Suprapubic skin (tissue), 3 donors: ENCODE data around the gene PRKAG2.

Experiments used
- POLR2A ChIP-seq, 2 donors: fragments of 450-650 bp; IDR thresholded peaks; one replicate each; pipeline ENCODE4 v1.6.1; 2017; ENCODE audit warnings: antibody characterized with exemption in 2 of 2, mild to moderate bottlenecking in 2 of 2, moderate library complexity in 2 of 2
- TF ChIP-seq, protein P1 (sequence below), 2 donors: fragments of 200-600 bp in 1 of 2; fragments of 450-650 bp in 1 of 2; sonication (generic) in 1 of 2; IDR thresholded peaks; one replicate each; pipeline ENCODE4 v1.5.1; 2016 to 2019; ENCODE audit warnings: antibody characterized with exemption in 2 of 2, mild to moderate bottlenecking in 1 of 2, moderate library complexity in 1 of 2

DNA sequence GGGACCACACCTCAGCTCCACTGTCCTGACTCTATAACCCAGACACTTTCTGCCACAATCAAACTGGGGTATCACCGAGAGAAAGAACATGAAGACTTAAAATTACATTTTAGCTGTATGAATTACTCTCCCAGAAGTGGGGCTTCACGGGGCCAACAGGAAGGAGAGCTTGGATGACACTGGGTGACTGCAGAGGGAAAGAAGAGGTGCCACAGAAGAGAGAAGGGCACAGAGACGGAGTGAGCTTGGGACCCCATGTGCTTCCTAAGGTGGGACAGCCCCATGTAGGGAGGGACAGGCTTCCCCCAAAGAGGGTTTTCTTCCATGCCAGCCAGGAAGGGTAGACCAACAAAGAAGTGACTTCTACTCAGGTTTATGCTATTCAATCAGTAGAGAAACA is 195.2 kb downstream of the PRKAG2 start:
- TF ChIP-seq, protein P1, sequence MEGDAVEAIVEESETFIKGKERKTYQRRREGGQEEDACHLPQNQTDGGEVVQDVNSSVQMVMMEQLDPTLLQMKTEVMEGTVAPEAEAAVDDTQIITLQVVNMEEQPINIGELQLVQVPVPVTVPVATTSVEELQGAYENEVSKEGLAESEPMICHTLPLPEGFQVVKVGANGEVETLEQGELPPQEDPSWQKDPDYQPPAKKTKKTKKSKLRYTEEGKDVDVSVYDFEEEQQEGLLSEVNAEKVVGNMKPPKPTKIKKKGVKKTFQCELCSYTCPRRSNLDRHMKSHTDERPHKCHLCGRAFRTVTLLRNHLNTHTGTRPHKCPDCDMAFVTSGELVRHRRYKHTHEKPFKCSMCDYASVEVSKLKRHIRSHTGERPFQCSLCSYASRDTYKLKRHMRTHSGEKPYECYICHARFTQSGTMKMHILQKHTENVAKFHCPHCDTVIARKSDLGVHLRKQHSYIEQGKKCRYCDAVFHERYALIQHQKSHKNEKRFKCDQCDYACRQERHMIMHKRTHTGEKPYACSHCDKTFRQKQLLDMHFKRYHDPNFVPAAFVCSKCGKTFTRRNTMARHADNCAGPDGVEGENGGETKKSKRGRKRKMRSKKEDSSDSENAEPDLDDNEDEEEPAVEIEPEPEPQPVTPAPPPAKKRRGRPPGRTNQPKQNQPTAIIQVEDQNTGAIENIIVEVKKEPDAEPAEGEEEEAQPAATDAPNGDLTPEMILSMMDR (IDR thresholded peaks at IDR 0.05), result no peak
- no peak for TF ChIP-seq POLR2A (IDR thresholded peaks at IDR 0.05)
